Measurements from ENCODE around the gene FAM24A.

DNA sequence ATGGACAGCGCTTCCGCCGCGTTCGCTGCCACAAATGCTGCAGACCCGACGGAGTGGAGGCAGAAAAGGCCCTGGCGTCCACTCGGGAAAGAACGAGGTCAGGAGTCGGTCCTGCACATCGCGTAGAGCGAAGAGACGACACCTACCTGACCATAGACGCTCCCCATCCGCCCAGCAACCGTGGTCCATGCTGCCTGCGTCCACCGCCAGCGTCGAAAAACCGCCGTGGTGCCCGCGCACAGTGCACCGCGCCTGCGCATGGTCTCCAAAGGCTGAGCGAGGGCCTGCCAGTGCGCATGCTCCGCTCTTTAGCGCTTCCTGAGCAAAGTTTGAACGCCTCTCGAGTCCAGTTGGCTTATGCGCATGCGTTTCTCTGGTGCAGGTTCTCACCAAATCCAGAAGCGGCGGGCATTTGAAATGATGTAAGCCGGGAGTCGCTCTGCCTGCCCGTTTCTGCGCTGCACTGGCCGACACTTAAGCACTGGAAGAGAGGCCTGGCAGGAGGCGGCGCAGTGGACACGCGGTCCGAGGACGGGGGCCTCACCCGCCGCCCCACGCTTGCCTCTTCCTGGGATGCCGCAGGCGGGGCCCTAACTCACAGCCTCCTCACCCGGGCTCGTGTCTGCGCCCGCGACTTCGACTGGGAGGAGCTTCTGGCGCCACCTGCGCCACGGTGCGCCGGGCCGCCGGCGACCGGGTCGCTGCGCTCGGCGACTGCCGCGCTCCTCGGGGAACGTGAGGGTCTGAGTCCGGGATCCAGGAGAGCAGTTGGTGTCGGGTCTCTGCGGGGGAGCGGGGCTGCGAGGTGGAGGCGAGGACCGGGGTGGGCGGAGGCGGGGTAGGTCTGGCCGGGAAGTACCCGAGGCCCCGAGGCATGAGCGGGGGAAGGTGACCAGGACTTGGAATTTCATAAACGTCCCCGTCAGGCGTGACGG is 30.8 kb upstream of the FAM24A start, which contains the start of gene FAM24B:
- TF ChIP-seq, protein P1, sequence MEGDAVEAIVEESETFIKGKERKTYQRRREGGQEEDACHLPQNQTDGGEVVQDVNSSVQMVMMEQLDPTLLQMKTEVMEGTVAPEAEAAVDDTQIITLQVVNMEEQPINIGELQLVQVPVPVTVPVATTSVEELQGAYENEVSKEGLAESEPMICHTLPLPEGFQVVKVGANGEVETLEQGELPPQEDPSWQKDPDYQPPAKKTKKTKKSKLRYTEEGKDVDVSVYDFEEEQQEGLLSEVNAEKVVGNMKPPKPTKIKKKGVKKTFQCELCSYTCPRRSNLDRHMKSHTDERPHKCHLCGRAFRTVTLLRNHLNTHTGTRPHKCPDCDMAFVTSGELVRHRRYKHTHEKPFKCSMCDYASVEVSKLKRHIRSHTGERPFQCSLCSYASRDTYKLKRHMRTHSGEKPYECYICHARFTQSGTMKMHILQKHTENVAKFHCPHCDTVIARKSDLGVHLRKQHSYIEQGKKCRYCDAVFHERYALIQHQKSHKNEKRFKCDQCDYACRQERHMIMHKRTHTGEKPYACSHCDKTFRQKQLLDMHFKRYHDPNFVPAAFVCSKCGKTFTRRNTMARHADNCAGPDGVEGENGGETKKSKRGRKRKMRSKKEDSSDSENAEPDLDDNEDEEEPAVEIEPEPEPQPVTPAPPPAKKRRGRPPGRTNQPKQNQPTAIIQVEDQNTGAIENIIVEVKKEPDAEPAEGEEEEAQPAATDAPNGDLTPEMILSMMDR (conservative IDR thresholded peaks at IDR 0.05; ENCODE audit: low read depth, low read length) = no peak
- TF ChIP-seq EZH2 (IDR thresholded peaks at IDR 0.05; ENCODE audit: low read length, unreplicated experiment) = no peak
